IMR-90 (cell line): Measurements from ENCODE around the gene SAMD4B. TPM values are rescaled to one million over a fixed set of nuclear protein-coding genes. Genes with fewer than 3 reads are reported as not detected.

Experiments used
- ATAC-seq: fragments of 200-7000 bp; cut with Tn5 transposase; 2 replicates; pipeline ENCODE4 v1.9.1; 2020; ENCODE audit warnings: low read depth, mild to moderate bottlenecking, moderate library complexity
- BruUV-seq: library from RNA; stranded (reverse); fragments of 400-500 nt; replicated peaks from 2 replicates; lab custom pipeline; 2021; lab: Mats Ljungman, UMichigan
- CTCF ChIA-PET: fragments of 300-600 bp; formaldehyde crosslinking; extraction: SDS; loops from one replicate; lab custom pipeline; 2021; ENCODE audit warnings: antibody characterized with exemption; lab: Yijun Ruan, JAX
- POLR2A ChIA-PET: fragments of 300-600 bp; sonication (Branson Sonifier 250); formaldehyde crosslinking; loops from one replicate; lab custom pipeline; 2022; ENCODE audit warnings: antibody characterized with exemption; ENCODE audit not compliant: unreplicated experiment; lab: Charles Lee
- DNase-seq: peaks from one replicate; pipeline ENCODE4 v3.0.0; 2013
- H2AFZ ChIP-seq: replicated peaks from 2 replicates; pipeline ENCODE3; 2013; ENCODE audit warnings: low read length, mild to moderate bottlenecking; ENCODE audit not compliant: poor library complexity
- H2AK5ac ChIP-seq: 2 replicates; pipeline ENCODE4 v1.6.1; 2013; ENCODE audit warnings: low read depth, low read length, inconsistent platforms
- H2AK9ac ChIP-seq: replicated peaks from 2 replicates; pipeline ENCODE3; 2013; ENCODE audit warnings: mild to moderate bottlenecking, low read depth, low read length, moderate library complexity; ENCODE audit not compliant: poor library complexity
- H2BK120ac ChIP-seq: 2 replicates; pipeline ENCODE4 v1.6.1; 2013; ENCODE audit warnings: low read depth, low read length, inconsistent platforms
- H2BK15ac ChIP-seq: 3 replicates; pipeline ENCODE4 v1.6.1; 2013; ENCODE audit warnings: low read depth, low read length, inconsistent platforms
- H2BK20ac ChIP-seq: 2 replicates; pipeline ENCODE4 v1.6.1; 2013; ENCODE audit warnings: low read depth, mild to moderate bottlenecking, inconsistent platforms, low read length, moderate library complexity
- H2BK5ac ChIP-seq: 2 replicates; pipeline ENCODE4 v1.6.1; 2013; ENCODE audit warnings: mild to moderate bottlenecking, low read depth, low read length, inconsistent platforms; ENCODE audit not compliant: poor library complexity, severe bottlenecking
- H3K14ac ChIP-seq: replicated peaks from 2 replicates; pipeline ENCODE4 v1.6.1; 2013; ENCODE audit warnings: low read depth, low read length, inconsistent platforms
- H3K18ac ChIP-seq: 2 replicates; pipeline ENCODE4 v1.6.1; 2013; ENCODE audit warnings: low read depth, low read length, control low read depth
- H3K23ac ChIP-seq: 2 replicates; pipeline ENCODE4 v1.6.1; 2013; ENCODE audit warnings: low read depth, low read length, inconsistent platforms
- H3K27ac ChIP-seq: 2 replicates; pipeline ENCODE4 v1.5.1; 2013; ENCODE audit warnings: mild to moderate bottlenecking, control low read depth, low read length; ENCODE audit not compliant: insufficient read depth
- H3K27me3 ChIP-seq: 2 replicates; pipeline ENCODE4 v1.6.1; 2013; ENCODE audit warnings: low read length; ENCODE audit not compliant: control insufficient read depth, insufficient read depth
- H3K36me3 ChIP-seq: 2 replicates; pipeline ENCODE4 v1.6.1; 2013; ENCODE audit warnings: low read length, mixed read lengths; ENCODE audit not compliant: control insufficient read depth, insufficient read depth
- H3K4ac ChIP-seq: 2 replicates; pipeline ENCODE4 v1.6.1; 2013; ENCODE audit warnings: low read depth, low read length, inconsistent platforms
- H3K4me1 ChIP-seq: 2 replicates; pipeline ENCODE4 v1.6.1; 2013; ENCODE audit warnings: low read length, mixed read lengths; ENCODE audit not compliant: control insufficient read depth, insufficient read depth
- H3K4me2 ChIP-seq: 2 replicates; pipeline ENCODE4 v1.6.1; 2013; ENCODE audit warnings: low read depth, mild to moderate bottlenecking, control low read depth, low read length, moderate library complexity
- H3K4me3 ChIP-seq: 2 replicates; pipeline ENCODE4 v1.5.1; 2013; ENCODE audit warnings: low read depth, mild to moderate bottlenecking, control low read depth, low read length, moderate library complexity; ENCODE audit not compliant: insufficient read depth
- H3K56ac ChIP-seq: 2 replicates; pipeline ENCODE4 v1.6.1; 2013; ENCODE audit warnings: low read length, inconsistent platforms; ENCODE audit not compliant: insufficient read depth; ENCODE audit errors: extremely low read depth
- H3K79me1 ChIP-seq, 2 experiments: 2 replicates each; pipeline ENCODE4 v1.6.1; 2013; ENCODE audit warnings: low read length in 2 of 2, inconsistent platforms in 1 of 2, low read depth in 1 of 2
- H3K9ac ChIP-seq: 2 replicates; pipeline ENCODE4 v1.6.1; 2013; ENCODE audit warnings: low read depth, low read length, control low read depth
- H3K9me1 ChIP-seq: 2 replicates; pipeline ENCODE4 v1.6.1; 2013; ENCODE audit warnings: low read length, inconsistent platforms; ENCODE audit not compliant: insufficient read depth
- H3K9me3 ChIP-seq: 2 replicates; pipeline ENCODE4 v1.6.1; 2013; ENCODE audit warnings: low read length; ENCODE audit not compliant: control insufficient read depth, insufficient read depth
- H4K20me1 ChIP-seq: 2 replicates; pipeline ENCODE4 v1.6.1; 2013; ENCODE audit warnings: low read length, inconsistent platforms; ENCODE audit not compliant: insufficient read depth
- H4K5ac ChIP-seq: 2 replicates; pipeline ENCODE4 v1.6.1; 2013; ENCODE audit warnings: mild to moderate bottlenecking, low read depth, low read length, control low read depth
- H4K8ac ChIP-seq, 2 experiments: 2 replicates each; pipeline ENCODE4 v1.6.1; 2013; ENCODE audit warnings: low read depth in 2 of 2, low read length in 2 of 2, control low read depth in 1 of 2, inconsistent platforms in 1 of 2
- H4K91ac ChIP-seq: 2 replicates; pipeline ENCODE4 v1.6.1; 2013; ENCODE audit warnings: low read depth, low read length, inconsistent platforms; ENCODE audit not compliant: insufficient read depth
- CEBPB ChIP-seq: IDR thresholded peaks from 2 replicates; pipeline ENCODE4 v1.6.1; 2012; ENCODE audit warnings: low read depth, low read length, improper control_type of control experiment
- CHD1 ChIP-seq: IDR thresholded peaks from 2 replicates; pipeline ENCODE4 v1.6.1; 2012; ENCODE audit warnings: low read depth, low read length, improper control_type of control experiment
- FOS ChIP-seq: fragments of 150-350 bp; IDR thresholded peaks from 2 replicates; pipeline ENCODE4 v1.6.1; 2016; ENCODE audit warnings: low read depth, low read length
- MAFK ChIP-seq: IDR thresholded peaks from 2 replicates; pipeline ENCODE4 v1.6.1; 2012; ENCODE audit warnings: low read depth, low read length, improper control_type of control experiment
- MAZ ChIP-seq: IDR thresholded peaks from 2 replicates; pipeline ENCODE4 v1.6.1; 2012; ENCODE audit warnings: low read depth, mild to moderate bottlenecking, low read length, improper control_type of control experiment, moderate library complexity, borderline replicate concordance
- NFE2L2 ChIP-seq: fragments of 150-350 bp; IDR thresholded peaks from 2 replicates; pipeline ENCODE4 v1.6.1; 2016; ENCODE audit warnings: low read depth, mild to moderate bottlenecking, low read length
- POLR2A ChIP-seq: IDR thresholded peaks from 2 replicates; pipeline ENCODE4 v1.6.1; 2012; ENCODE audit warnings: mild to moderate bottlenecking, low read depth, low read length
- RAD21 ChIP-seq: IDR thresholded peaks from 2 replicates; pipeline ENCODE4 v1.6.1; 2012; ENCODE audit warnings: low read length, improper control_type of control experiment
- RCOR1 ChIP-seq: IDR thresholded peaks from 2 replicates; pipeline ENCODE4 v1.6.1; 2012; ENCODE audit warnings: mild to moderate bottlenecking, low read length, improper control_type of control experiment; ENCODE audit not compliant: insufficient replicate concordance
- SMC3 ChIP-seq: fragments of 150-350 bp; IDR thresholded peaks from 2 replicates; pipeline ENCODE4 v1.6.1; 2016; ENCODE audit warnings: low read depth, mild to moderate bottlenecking, antibody characterized with exemption, low read length, moderate library complexity
- WGBS, 2 experiments: methylation state at CpG; one replicate each; pipeline versions ENCODE4 v1.1.5 to v1.1.7; 2013; ENCODE audit warnings: missing lambda C conversion rate in 2 of 2; ENCODE audit not compliant: insufficient read length in 1 of 2; ENCODE audit errors: extremely low coverage in 2 of 2; 5-methylcytosine and 5-hydroxymethylcytosine counted together
- dilution Hi-C: fragments of 300-500 bp; cut with HindIII; formaldehyde crosslinking; loops from one replicate; pipeline ENCODE4 v1.14.3; 2018; ENCODE audit warnings: low sequenced_read_pairs; ENCODE audit not compliant: unreplicated experiment
- in situ Hi-C: fragments of 300-500 bp; cut with MboI; formaldehyde crosslinking; loops from 3 replicates; pipeline ENCODE4 v1.14.3; 2019; ENCODE audit warnings: low sequenced_read_pairs, inconsistent platforms, mixed read lengths
- intact Hi-C: fragments of 100-400 bp; cut with micrococcal nuclease; formaldehyde crosslinking; loops from 2 replicates; pipeline ENCODE4 v1.10.0; 2022
- polyA plus RNA-seq, 3 experiments: library from polyadenylated mRNA; depleted of rRNA; stranded (reverse); fragments of >200 nt; gene quantifications; 2 replicates each; pipeline ENCODE4 v1.2.3, GENCODE V29; 2012; ENCODE audit warnings: low replicate concordance in 1 of 3
- total RNA-seq: library from RNA; depleted of rRNA; stranded (reverse); fragments of >200 nt; gene quantifications from 2 replicates; pipeline ENCODE4 v1.2.3, GENCODE V29; 2012
- TF ChIP-seq, protein P1 (sequence below): fragments of 150-350 bp; IDR thresholded peaks from 2 replicates; pipeline ENCODE4 v1.6.1; 2016; ENCODE audit warnings: low read depth, mild to moderate bottlenecking, low read length, moderate library complexity, borderline replicate concordance
- TF ChIP-seq, protein P2 (sequence below): fragments of 150-350 bp; IDR thresholded peaks from 2 replicates; pipeline ENCODE4 v1.6.1; 2017; ENCODE audit warnings: mild to moderate bottlenecking, antibody characterized with exemption, low read length, low read depth

The SAMD4B gene
- total and polyA plus RNA-seq, 2 of the 4 experiments (the other 2 are of a cell fraction): 18.3 to 97.2 TPM

DNA sequence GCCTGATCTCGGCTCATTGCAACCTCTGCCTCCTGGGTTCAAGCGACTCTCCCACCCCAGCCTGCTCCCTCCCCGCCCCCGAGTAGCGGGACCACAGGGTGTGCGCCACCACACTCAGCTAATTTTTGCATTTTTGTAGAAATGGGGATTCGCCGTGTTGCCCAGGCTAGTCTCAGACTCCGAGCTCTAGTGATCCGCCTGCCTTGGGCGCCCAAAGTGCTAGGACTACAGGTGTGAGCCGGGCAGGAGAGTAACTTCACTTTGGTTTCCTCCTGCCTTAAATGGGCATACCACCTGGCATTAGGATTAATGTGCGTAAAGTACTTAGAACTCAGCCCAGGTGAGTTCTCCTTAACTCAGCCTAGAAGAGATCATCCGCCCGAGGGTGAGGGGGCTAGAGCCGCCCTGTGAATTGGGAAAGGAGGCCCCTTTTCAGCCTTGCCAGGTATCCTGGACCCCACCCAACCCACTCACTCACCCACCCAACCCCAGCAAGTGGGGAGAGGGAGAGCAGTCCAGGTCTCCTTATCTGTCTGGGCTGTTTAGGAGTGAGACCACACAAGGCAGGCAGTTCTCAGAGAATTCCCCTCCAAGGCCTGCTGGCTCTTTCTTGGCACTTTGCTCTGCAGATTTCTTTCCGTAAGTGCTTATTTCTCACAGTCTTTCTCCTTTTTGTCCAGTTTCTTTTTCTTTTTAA, 63.2 kb downstream of the SAMD4B start:
- no TSS peak for BruUV-seq
- Histone ChIP-seq H2AFZ (no peak overlapping the region), H3K14ac (no peak overlapping the region), H2BK5ac (no peak overlapping the region), H3K4ac (peak overlapping the region; percentile 58), H3K36me3 (peaks cover 15% of the 10 kb centered on the region), H3K4me2 (no peak overlapping the region), H3K79me1 (peaks cover 0 to 37% of the 10 kb centered on the region in 2 experiments; a peak in 2 of 4 replicates), H3K9me3 (no peaks in the 10 kb centered on the region), H2AK5ac (peak overlapping the region; percentile 72), H3K4me3 (no peak overlapping the region), H2BK120ac (peak overlapping the region; percentile 49; the same call in 1 of the 2 replicates), H4K91ac (no peak overlapping the region), H3K56ac (no peak overlapping the region), H3K23ac (no peak overlapping the region), H3K4me1 (peaks cover 27% of the 10 kb centered on the region), H4K8ac (no peak overlapping the region), H3K27ac (0 out of 2 replicates have a peak overlapping the region, but pooled peaks have one; percentile 5), H2AK9ac (no peak overlapping the region), H4K5ac (no peak overlapping the region), H4K20me1 (peaks cover 37% of the 10 kb centered on the region), H3K9me1 (peaks cover 9% of the 10 kb centered on the region), H3K9ac (no peak overlapping the region), H3K18ac (no peak overlapping the region; the same call in 1 of the 2 replicates), H2BK15ac (peak overlapping the region; percentile 15; the same call in 2 of the 3 replicates), H3K27me3 (no peaks in the 10 kb centered on the region), H2BK20ac (0 out of 2 replicates have a peak overlapping the region, but pooled peaks have one; percentile 9)
- dilution Hi-C loops: no loop called here
- in situ Hi-C loops: no loop called here
- intact Hi-C loops: no loop called here
- ChIA-PET POLR2A (no interaction called here), CTCF (no interaction called here)
- no peak for ATAC-seq
- WGBS, 2 experiments: 100% methylated on average over 1 of the region's 17 CpGs; no CpG with 5 or more reads in 1 of the 2 experiments
- DNase-seq: no peak
- TF ChIP-seq NFE2L2 (no peak), CHD1 (no peak), MAFK (no peak), CEBPB (no peak), MAZ (no peak), RAD21 (no peak), FOS (no peak), POLR2A (no peak), RCOR1 (no peak), SMC3 (no peak)
- TF ChIP-seq, protein P1, sequence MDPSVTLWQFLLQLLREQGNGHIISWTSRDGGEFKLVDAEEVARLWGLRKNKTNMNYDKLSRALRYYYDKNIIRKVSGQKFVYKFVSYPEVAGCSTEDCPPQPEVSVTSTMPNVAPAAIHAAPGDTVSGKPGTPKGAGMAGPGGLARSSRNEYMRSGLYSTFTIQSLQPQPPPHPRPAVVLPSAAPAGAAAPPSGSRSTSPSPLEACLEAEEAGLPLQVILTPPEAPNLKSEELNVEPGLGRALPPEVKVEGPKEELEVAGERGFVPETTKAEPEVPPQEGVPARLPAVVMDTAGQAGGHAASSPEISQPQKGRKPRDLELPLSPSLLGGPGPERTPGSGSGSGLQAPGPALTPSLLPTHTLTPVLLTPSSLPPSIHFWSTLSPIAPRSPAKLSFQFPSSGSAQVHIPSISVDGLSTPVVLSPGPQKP: no peak
- TF ChIP-seq, protein P2, sequence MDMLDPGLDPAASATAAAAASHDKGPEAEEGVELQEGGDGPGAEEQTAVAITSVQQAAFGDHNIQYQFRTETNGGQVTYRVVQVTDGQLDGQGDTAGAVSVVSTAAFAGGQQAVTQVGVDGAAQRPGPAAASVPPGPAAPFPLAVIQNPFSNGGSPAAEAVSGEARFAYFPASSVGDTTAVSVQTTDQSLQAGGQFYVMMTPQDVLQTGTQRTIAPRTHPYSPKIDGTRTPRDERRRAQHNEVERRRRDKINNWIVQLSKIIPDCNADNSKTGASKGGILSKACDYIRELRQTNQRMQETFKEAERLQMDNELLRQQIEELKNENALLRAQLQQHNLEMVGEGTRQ: no peak
